ENCODE measurements around the gene CDK5.

The CDK5 gene

DNA sequence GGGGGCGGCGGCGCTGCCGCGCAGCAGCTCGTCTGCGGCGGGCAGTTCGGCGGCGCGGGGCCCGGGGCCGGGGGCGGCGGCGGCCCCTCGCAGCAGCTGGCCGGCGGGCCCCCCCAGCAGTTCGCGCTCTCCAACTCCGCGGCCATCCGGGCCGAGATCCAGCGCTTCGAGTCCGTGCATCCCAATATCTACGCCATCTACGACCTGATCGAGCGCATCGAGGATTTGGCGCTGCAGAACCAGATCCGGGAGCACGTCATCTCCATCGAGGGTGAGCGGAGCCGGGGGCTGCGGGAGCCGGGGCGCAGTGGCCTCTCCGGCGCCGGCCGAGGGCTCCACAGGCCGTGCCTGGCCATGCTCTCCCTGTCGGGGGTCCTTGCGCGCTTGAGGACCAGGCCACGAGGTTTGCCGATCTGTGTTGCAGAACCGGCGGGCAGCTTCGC, 29.1 kb upstream of the CDK5 start:
- no peak for DNase-seq

DNA sequence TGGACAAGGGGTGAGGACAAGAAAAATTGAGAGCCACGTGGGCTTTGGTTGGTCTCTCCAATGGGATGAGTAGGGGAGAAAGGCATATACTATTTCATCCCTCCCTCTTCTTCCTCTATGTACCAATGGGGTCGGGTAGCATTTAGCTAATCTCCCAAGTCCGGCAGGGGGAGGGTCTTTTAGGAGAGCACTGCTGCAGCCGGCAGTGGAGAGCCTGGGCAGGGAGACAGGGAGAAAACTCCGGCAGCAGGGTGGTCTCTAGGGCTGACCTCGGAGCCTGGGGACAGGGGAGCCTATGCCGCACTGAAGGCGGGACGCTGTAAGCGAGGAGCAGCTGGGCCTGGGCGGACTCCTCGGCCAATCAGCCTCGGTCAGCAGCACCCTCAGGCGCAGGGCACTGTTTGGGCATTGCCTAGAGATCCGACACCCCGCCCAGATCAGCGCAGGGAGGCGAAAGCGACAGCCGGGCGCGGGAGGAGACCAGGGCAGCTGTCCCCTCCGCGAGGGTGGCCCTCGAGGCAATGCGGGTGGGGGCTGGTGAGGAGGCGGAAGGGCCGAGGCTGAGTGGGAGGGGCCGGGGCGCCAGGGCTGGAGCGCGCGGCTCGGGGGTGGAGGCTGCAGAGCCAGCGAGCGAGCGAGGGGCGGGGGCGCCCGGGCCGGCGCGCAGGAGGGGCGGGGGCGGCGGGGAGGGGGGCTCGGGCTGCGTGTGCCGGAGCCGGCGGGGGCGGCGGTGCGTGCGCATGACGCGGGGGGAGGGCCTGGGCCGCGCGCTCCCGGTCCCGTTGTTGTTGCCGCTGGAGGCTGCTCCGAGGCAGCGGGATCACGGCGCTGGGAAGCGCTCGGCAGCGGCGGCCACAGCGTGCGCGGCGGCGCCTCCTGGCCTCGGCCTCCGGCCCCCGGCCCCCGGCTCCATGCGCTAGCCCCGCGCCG, 28.3 kb upstream of the CDK5 start, which contains the start of gene AGAP3:
AGAP3 (plus strand) TSS at position 785 of the 930 bp plus-strand sequence. CDS start 267 bp downstream, outside the sequence.
- peak; percentile 69 for DNase-seq

DNA sequence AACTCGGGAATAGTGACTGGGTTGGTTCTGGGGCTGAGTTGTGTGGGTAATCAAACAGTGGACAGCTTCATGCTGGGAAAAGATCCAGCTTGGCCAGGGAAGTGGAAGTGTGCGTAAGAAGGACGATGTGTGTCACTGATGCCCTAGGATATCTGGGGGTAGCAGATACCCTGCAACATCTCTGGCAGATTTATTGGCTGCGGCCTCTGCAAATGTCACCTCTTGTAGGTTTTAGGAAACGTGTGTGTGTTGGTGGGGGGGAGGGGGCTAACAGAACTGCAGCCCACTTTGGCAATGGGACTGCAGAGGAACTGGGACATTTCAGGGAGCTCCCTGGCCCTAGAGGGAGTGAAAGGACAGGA, 27.6 kb upstream of the CDK5 start:
- no peak for DNase-seq

DNA sequence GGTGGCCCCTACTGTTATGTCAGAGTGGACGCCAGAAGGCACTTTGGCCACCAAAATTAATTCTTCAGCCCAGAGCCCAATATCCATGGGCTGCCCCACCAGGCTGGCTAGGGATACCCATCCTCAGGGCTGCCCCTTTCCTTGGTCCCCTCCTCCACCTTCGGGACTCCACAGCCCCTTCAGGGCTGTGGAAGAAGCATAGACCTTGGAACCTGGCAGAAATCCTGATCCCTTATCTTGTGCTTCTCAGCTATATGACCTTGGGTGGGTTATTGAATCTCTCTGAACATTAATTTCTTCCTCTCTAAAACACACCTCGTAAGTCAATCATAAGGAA, 26.1 kb upstream of the CDK5 start:
- no peak for DNase-seq

DNA sequence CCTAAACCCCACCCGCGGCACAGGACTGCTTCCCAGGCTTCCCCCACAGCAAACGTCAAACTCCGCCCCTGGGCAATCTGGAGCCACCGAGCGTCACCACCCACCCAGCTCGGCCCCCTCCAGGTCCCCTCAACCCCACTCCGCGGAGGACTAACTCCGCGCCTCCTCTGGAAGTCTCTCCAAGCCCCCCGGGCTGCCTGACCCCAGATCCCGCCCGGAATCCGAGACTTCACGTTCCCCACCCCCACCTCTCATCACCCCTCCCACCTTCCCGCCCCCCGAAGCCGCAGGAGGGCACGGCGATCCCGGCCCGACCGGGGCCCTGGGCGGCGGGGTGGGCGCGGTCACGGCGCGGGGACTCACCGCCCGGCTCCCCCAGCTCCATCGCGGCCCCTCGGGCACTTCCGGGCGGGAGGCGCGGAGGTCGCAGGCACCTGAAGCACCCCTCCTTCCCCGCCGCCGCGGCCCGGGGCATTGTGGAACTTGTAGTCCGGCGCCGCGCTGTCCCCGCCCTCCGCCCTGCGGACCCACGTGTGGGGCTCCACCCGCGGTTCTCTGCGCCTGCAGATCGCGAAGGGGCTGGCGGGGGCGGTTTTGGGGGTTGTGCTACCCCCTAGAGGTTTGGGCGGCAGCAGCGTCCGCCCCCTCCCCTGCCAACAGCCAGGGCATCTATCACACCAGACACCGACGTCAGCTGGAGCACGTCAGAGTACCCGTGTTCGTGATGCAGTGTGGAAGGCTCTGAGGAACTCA, 25.6 kb upstream of the CDK5 start, which contains the start of gene TMUB1:
TMUB1 (minus strand) TSS at position 423 of the 753 bp plus-strand sequence. CDS start 930 bp downstream, outside the sequence.
- DNase-seq = peak; percentile 74

DNA sequence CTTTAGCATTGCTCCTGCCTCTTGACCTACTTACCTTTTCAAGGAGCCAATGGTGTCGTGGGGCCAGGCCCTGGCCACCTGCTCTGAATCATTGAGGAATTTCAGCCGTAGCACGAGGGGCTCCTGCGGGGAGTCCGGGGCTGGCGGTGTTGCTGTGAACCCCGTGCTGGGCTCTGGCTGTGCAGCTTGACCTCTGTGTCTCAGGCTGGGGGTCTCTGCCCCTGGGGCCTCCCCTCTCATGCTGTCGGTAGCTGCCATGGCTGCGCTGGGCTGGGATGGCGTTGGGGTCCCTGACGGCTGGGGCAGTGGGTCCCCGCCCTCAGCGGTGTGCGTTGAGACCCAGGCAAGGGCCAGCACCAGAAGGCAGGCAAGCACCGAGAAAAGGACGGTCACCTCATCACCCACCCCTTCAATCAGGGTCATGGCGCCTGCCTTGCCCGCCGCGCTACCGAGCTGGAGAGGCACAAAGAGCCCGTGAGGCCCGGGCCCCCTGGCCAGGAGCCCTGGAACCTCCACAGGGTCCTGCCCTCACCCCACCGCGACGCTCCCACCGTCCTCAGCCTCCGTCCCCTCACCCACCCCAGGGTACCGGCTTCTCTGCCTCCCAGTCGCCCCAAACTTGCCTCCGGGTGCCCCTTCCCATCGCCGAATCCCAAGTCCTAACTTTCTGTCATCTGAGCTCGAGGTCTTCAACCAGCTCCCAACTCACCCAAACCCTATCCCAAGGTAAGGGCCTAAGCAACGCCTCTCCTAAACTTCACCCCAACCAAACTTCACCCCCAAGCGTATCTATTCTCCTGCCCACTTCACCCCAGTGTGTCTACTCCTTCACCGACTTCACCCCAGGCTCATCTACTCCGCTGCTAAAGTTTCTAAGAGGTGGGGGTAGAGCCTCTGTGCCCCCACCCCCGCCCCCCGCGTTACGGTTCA, 24.7 kb upstream of the CDK5 start:
- DNase-seq = no peak

DNA sequence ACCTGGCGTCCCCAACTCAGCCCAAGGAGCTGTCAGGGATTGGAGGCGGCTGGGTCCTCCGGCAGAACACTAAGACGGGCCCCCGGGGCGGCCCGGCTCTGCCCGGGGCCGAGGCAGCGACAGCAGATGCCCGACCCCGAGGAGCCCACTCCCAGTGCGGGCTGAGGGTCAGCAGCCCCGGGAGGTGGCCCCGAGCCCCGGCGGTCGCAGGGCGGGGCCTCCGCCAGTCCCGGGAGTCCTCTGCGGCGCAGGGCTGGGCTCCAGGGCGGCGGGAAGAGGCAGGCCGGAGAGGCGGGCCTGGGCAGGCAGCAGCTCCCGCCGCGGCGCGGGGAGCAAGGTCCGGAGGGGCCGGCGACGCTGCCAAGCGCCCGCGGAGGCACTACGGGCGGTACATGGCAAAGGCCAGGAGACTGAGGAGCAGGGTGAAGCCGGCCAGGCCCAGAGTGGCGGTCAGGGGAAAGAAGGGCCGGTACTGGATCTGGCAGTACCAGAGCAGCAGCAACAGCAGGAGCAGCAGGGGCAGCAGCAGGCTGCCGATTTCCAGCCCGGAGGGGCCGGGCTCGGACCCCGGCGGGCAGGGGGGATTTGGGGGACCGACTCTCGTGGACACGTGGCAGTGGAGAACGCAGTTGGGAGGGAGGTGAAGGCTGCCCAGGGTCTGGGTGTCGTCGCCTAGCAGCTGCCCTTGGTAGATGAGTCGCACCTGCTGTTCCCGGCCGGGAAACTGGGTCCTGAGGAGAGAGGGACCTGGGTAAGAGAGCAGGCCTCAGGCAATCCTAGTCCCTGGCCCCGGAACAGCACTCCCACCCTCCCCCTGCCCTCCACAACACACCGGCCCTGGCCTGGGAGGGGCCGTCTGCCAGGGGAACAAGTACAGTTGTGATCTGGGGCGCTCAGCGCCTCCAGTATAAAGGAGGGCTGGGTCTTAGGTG, 23.7 kb upstream of the CDK5 start:
- peak; percentile 12 for DNase-seq

DNA sequence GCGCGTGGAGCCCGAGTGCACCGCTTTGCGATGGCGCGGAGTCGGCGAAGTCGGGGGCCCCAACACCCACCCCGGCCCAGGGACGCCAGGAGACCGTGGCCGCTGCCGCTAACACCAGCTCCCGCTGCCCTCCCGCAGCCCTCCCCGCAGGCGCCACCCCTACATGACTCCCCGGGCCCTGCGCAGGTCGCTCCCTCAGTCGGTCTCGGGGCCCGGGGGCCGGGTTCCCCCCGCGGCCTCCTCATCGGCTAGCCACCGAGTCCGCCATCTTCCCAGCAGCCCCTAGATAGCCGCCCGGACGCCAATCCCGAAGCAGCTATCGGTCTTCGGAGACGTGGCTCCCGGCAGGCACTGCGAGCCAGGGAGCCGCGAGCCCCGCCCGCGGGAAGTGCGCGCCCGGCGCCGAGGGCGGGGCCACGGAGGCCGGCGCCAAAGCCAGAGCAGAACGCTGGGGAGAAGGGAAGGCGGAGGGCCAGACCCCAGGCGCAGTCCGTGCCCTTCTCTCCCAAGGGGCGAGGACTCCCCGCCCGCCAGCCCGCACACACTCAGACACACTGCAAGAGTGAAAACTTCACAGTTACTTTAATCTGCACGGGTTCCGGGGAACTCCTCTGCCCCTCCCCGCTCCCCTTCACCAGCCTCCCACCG, 22.9 kb upstream of the CDK5 start, which contains the start of gene FASTK:
FASTK (minus strand) TSS at position 288 of the 648 bp plus-strand sequence; CDS start at position 245, 43 bp downstream.
- DNase-seq = peak; percentile 88

DNA sequence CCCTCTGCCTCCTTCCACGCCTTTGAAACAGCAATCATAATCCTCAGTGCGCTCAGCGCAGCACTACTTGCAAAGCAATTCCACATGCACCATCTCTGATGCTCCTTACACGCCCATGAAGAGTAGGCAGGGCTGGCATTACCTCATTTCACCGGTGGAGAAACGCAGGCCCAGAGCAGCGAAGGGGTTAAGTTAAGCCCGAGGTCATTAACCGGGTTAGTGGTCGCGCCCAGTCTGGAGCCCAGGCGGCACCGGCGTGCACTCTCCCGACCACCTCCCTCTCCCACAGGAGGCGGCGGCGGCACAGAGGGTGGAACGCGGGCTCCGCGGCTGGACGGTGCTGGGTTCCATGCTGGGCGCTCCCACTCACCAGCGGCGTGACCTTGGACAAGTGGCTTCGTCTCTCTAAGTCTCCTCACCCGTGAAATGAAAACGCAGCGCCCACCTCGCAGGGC, 22.4 kb upstream of the CDK5 start:
- DNase-seq = peak; percentile 7

DNA sequence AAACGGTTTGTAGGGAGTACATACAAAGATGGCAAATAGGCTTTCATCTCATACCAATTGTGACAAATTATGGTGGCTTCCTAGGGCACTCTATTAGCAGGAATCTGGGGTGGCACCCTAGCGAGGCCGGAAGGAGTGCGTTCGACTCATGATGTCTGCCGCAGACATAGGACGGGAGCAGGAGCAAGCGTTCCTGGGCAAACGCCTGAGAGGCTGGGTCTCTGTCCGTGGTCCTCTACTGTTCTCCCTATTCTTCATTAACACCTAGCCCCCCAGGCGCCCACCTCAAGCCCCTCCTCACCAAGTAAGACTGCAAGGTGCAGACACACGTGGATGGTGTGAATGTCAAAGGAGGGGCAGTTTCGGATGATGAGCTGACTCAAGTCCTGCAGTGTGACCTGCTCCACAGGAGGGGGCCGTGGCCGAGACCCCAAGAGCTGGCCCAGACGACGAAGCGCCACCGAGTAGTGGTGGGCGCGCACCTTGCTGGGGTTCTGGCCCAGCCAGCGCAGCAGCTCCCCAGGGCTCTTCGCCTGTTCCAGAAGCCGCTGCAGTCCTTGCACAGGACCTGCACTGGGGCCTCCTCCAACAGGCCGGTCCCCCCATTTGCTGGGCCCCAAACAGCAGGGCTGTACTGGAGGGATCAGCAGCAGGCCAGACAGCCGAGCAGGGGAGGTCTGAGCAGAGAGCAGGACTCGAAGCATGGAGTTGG, 21.7 kb upstream of the CDK5 start:
- no peak for DNase-seq

DNA sequence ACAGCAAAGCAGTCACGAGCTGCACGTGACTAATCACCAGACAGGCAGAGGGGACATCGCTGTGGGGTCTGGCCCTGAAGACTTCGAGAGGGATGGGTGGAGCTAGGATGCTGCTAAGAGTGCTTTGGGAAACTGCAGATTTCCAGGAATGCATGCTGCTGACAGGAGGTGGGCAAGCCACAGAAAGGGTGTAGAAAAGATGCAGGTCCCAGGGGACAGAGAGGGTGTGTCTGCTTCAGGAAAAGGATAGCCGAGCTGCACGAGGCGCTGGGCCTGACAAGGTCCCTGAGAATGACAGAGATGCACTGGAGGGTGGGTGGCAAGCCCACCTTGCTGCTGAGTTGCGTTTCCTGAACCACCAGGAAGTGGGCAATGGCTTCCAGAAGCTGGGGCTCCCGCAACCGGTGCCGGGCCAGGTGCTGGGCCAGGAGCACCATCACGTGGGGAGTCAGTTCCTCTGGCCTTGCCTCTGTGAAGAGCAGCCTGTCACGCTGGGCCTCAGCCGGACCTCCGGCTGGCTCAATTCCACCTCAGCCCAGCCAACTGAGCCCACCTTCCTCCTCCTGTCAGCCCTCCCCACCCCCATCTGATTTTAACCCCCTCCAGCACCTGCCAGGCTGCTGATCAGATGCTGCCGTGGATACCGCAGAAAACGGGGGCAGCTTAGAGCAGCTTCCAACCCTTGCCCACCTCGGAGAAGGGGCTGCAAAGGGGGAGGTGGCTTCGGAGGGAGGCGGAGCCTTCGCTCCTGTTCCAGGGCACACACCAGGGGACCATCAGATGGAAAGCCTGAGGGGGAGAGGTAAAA, 20.7 kb upstream of the CDK5 start:
- DNase-seq = no peak

DNA sequence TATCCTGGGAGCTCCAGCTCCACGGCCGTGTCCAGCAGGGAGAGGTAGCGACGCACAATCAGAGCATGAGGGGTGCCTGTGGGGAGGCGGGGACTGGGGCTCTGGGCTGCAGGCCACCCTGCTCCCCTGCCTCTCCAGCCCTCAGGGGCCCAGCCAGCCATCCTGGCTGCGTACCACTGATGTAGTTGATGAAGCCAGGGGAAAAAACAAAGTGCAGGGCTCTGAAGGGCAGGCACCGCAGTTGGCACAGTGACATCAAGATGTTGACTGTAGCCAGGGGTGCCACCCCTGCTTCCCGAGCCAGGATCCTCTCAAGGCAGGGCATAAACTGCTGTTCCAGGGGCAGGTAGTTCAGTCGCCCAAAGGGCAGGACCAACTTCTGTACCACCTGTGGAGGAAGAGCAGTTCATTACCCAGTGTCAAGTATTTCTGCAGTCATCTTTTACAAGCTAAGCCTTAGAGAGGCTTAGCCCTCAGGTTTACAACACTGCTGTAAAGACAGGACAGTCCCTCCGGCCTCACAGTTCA, 20.1 kb upstream of the CDK5 start:
- no peak for DNase-seq

DNA sequence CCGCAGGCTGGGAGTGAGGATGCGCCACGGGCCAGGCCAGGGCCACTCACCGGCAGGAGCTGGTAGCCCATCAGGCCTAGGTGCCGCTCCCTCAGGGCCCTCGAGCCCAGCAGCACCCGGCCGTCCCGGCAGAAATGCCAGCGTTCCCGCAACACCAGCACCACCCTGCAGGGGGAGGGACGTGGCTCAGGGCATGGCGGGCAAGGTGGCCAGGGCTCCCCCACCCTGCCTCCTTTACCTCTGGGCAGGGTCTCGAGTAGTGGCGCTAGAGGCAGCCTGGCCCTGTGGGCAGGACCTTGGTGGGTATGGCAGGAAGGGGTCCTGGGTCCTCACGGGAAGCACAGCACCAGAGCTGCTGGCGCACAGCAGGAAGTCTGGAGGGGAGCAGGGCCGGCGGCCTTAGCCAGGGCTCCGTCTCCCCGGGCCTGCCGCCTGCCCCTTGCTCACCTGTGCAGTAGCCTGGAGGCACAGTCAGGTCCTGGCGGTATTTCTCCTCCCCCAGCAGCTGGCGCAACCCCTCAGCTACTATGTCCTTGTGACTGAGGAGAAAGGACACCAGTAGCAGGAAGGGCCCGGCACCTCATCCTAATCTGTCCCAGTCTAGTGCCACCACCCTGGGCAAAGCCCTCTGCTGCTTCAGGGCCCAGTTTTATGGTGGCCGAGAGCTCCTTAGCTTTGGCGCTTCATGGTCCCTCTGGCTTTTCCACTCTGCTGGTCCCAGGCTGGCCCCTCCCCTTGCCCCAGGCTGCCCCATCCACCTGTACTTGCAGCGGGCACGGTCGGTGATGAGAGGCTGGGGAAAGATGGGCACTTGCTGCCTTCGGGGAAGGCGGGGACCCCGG, 19.4 kb upstream of the CDK5 start:
- DNase-seq = peak; percentile 8

DNA sequence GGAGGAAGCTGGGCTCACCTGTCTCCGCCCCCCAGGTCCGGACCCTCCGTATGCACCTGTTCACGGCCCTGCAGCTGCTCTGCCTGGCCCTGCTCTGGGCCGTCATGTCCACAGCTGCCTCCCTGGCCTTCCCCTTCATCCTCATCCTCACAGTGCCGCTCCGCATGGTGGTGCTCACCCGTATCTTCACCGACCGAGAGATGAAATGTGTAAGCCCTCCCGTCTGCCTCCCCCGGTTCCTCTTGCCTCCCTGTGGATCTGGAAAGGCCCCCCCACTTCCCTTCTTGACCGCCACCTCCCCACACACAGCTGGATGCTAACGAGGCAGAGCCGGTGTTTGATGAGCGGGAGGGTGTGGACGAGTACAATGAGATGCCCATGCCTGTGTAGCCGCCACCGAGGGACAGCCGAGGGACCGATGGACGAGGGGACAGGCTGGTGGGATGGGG, 18.3 kb upstream of the CDK5 start:
- DNase-seq = no peak

DNA sequence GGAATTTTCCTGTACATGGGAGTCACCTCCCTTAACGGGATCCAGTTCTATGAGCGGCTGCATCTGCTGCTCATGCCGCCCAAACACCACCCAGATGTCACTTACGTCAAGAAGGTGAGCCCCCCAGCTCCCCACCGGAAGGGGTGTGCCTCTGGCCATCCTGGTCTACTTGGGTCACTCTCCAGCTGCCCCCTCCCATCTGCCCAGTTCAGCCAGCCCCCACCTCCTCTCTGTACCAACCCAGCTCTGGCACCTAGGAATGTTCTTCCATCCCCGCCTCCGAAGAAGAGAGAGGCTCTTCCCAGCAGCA, 17.9 kb upstream of the CDK5 start:
- DNase-seq = no peak

DNA sequence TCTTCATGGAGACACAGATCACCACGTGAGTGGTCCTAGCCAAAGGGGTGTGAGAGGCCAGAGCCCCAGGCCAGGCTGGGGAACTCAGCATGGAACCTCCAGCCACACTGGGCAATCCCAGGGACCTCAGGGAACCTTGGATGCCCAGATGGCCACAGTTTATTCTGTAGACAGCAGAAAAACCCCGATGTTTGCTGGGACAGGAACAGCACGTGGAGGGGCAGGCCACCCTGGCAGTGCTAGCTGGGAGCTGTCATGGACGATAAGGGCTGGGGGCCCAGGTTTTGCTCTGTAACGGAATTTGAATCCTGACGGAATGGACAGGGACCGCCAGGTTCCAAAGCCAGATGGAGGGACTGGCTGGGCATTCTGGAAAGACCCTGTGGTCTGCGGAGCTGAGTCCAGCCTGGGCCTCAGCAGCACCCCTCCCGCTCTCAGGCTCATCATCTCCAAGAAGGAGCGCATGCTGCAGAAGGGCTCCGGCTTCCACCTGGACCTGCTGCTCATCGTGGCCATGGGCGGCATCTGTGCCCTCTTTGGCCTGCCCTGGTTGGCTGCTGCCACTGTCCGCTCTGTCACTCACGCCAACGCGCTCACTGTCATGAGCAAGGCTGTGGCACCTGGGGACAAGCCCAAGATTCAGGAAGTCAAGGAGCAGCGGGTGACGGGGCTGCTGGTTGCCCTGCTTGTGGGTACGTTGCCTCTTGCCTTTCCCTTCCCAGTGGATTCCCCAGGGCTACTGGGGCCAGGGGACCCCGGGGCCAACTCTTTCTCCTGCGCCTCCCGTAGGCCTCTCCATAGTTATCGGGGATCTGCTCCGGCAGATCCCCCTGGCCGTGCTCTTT, 17.3 kb upstream of the CDK5 start:
- no peak for DNase-seq

DNA sequence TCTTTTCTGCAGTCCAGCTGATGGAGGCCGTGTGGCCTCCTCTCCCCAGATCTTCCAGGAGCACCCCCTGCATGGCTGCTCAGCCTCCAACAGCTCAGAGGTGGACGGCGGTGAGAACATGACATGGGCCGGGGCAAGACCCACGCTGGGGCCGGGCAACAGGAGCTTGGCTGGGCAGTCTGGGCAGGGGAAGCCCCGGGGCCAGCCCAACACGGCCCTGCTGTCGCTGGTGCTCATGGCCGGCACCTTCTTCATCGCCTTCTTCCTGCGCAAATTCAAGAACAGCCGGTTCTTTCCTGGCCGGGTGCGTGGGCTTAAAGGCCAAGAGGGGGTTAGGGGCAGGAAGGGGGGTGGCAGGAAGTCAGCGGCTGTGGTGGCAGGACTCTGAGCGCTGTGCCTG, 16.3 kb upstream of the CDK5 start:
- DNase-seq = no peak

Data from NCI-H1105 treated with DMSO at 0.1 percent for 48 hours (cell line).